EL (cell line): ENCODE measurements around the gene CLDN6.
A peak's percentile ranks its signal among the peaks of the same experiment; 100 is the strongest.

Experiments
- DNase-seq: peaks from one replicate; pipeline ENCODE4 v3.0.0-alpha.2; 2016

The CLDN6 gene

GRCh38 chr16:3027489-3027795 is 9.5 kb upstream of the CLDN6 start:
- no peak for DNase-seq

GRCh38 chr16:3026609-3027488 is 8.9 kb upstream of the CLDN6 start:
- DNase-seq: no peak

GRCh38 chr16:3026003-3026378 is 8.0 kb upstream of the CLDN6 start:
- no peak for DNase-seq

GRCh38 chr16:3025032-3026002 is 7.3 kb upstream of the CLDN6 start:
- no peak for DNase-seq

GRCh38 chr16:3023669-3024478 is 5.9 kb upstream of the CLDN6 start, which contains the start of the genes HCFC1R1 and THOC6:
TSS of gene HCFC1R1 (minus strand) at chr16:3023942. CDS start at chr16:3023941, 1 bp downstream.
TSS of gene THOC6 (plus strand) at chr16:3024035. CDS start at chr16:3024327, 292 bp downstream.
- DNase-seq: peak; percentile 97

GRCh38 chr16:3023415-3023668 is 5.4 kb upstream of the CLDN6 start:
- peak; percentile 91 for DNase-seq

- peak; percentile 61 for DNase-seq
Observed at GRCh38 chr16:3022684-3023414, 4.9 kb upstream of the CLDN6 start.

- DNase-seq: peak; percentile 97
Observed at GRCh38 chr16:3022208-3022683, 4.3 kb upstream of the CLDN6 start.

GRCh38 chr16:3021449-3022207 is 3.6 kb upstream of the CLDN6 start:
- peak; percentile 98 for DNase-seq

- peak; percentile 94 for DNase-seq
Observed at GRCh38 chr16:3020604-3021448, 2.8 kb upstream of the CLDN6 start.

GRCh38 chr16:3020247-3020603 is 2.2 kb upstream of the CLDN6 start, which contains the start of gene TNFRSF12A:
TSS of gene TNFRSF12A (plus strand) at chr16:3020368. CDS start at chr16:3020398, 30 bp downstream.
- peak; percentile 85 for DNase-seq

- DNase-seq: no peak
Observed at GRCh38 chr16:3019594-3020246, 1.7 kb upstream of the CLDN6 start.

- DNase-seq: no peak
Observed at GRCh38 chr16:3017344-3017743, 639 bp downstream of the CLDN6 start.

GRCh38 chr16:3015865-3016521 is 2.0 kb downstream of the CLDN6 start:
- no peak for DNase-seq

GRCh38 chr16:3014971-3015370 is 3.0 kb downstream of the CLDN6 start:
- no peak for DNase-seq

GRCh38 chr16:3013998-3014690 is 3.8 kb downstream of the CLDN6 start:
- DNase-seq: no peak

- DNase-seq: no peak
Observed at GRCh38 chr16:3013491-3013951, 4.5 kb downstream of the CLDN6 start.

- DNase-seq: no peak
Observed at GRCh38 chr16:3012828-3013420, 5.1 kb downstream of the CLDN6 start, which contains the start of gene CLDN9. TSS of gene CLDN9 (plus strand) at chr16:3012923. CDS start at chr16:3013363, 440 bp downstream.
